ENCODE results near the gene CSNK2A1.
"Not testable (repeated sequence)": the region's sequence is repeated elsewhere in the genome, so short reads cannot be mapped to it uniquely, and the experiment has no call there.

The CSNK2A1 gene

GRCh38 chr20:543369-544152, at the start of gene CSNK2A1:
CSNK2A1 (minus strand) TSS chr20:543790; CDS start chr20:508551, 35,239 bp downstream.
- peak; percentile 97 for DNase-seq (ENCODE audit: low spot score)

- DNase-seq (ENCODE audit: low spot score), result no peak
Observed at GRCh38 chr20:592506-592905, 48.9 kb upstream of the CSNK2A1 start.

GRCh38 chr20:591941-592340, 48.4 kb upstream of the CSNK2A1 start:
- no peak for DNase-seq (ENCODE audit: low spot score)

- no peak for DNase-seq (ENCODE audit: low spot score)
Observed at GRCh38 chr20:588932-589672, 45.5 kb upstream of the CSNK2A1 start.

- no peak for DNase-seq (ENCODE audit: low spot score)
Observed at GRCh38 chr20:588476-588875, 44.9 kb upstream of the CSNK2A1 start.

GRCh38 chr20:584971-585301, 41.3 kb upstream of the CSNK2A1 start:
- no peak for DNase-seq (ENCODE audit: low spot score)

GRCh38 chr20:584161-584970, 40.8 kb upstream of the CSNK2A1 start:
- no peak for DNase-seq (ENCODE audit: low spot score)

GRCh38 chr20:582204-582603, 38.6 kb upstream of the CSNK2A1 start:
- no peak for DNase-seq (ENCODE audit: low spot score)

GRCh38 chr20:578940-579690, 35.5 kb upstream of the CSNK2A1 start:
- DNase-seq (ENCODE audit: low spot score), result not testable (repeated sequence)

- no peak for DNase-seq (ENCODE audit: low spot score)
Observed at GRCh38 chr20:577167-577791, 33.7 kb upstream of the CSNK2A1 start.

GRCh38 chr20:576156-576555, 32.6 kb upstream of the CSNK2A1 start:
- DNase-seq (ENCODE audit: low spot score), result no peak

GRCh38 chr20:575230-575629, 31.6 kb upstream of the CSNK2A1 start:
- no peak for DNase-seq (ENCODE audit: low spot score)

- no peak for DNase-seq (ENCODE audit: low spot score)
Observed at GRCh38 chr20:574297-574942, 30.8 kb upstream of the CSNK2A1 start.

- no peak for DNase-seq (ENCODE audit: low spot score)
Observed at GRCh38 chr20:573414-574296, 30.1 kb upstream of the CSNK2A1 start.

GRCh38 chr20:572727-573126, 29.1 kb upstream of the CSNK2A1 start:
- no peak for DNase-seq (ENCODE audit: low spot score)

GRCh38 chr20:571754-572441, 28.3 kb upstream of the CSNK2A1 start:
- peak; percentile 56 for DNase-seq (ENCODE audit: low spot score)

GRCh38 chr20:568673-569415, 25.3 kb upstream of the CSNK2A1 start:
- DNase-seq (ENCODE audit: low spot score), result no peak

- DNase-seq (ENCODE audit: low spot score), result no peak
Observed at GRCh38 chr20:568097-568652, 24.6 kb upstream of the CSNK2A1 start.
